Cortex of kidney (tissue), 1 donor: ENCODE data around the gene NWD2.
"Not testable (repeated sequence)": the region's sequence is repeated elsewhere in the genome, so short reads cannot be mapped to it uniquely, and the experiment has no call there.

ENCODE experiments used
- DNase-seq: peaks from one replicate; lab custom pipeline; 2025; lab: John Stamatoyannopoulos, UW

Gene NWD2

GRCh38 chr4:37495353-37495752 lies 250.8 kb downstream of the NWD2 start:
- not testable (repeated sequence) for DNase-seq
